Hindlimb muscle (tissue), 1 donor: ENCODE measurements around the gene RWDD4. TPM values are rescaled to one million over a fixed set of nuclear protein-coding genes. Genes with fewer than 3 reads are reported as not detected.
A peak's percentile ranks its signal among the peaks of the same experiment; 100 is the strongest.

Experiments
- DNase-seq: peaks from one replicate; pipeline ENCODE4 v3.0.0-alpha.2; 2013
- polyA plus RNA-seq: library from polyadenylated mRNA; unstranded; fragments of 120-200 nt; gene quantifications from one replicate; pipeline ENCODE4 v1.2.1, GENCODE V29; 2013; ENCODE audit not compliant: insufficient read length

RWDD4 gene
- 27.2 TPM for polyA plus RNA-seq

- peak; percentile 99 for DNase-seq
Observed at GRCh38 chr4:183659029-183659871, at the start of gene RWDD4, which contains the start of gene TRAPPC11. RWDD4 (minus strand) TSS chr4:183659185; CDS start chr4:183658952, 233 bp downstream. TRAPPC11 (plus strand) TSS chr4:183659293; CDS start chr4:183663868, 4,575 bp downstream.

- no peak for DNase-seq
Observed at GRCh38 chr4:183702492-183702891, 43.5 kb upstream of the RWDD4 start.

- DNase-seq = no peak
Observed at GRCh38 chr4:183700407-183700806, 41.4 kb upstream of the RWDD4 start.

- DNase-seq = no peak
Observed at GRCh38 chr4:183698909-183699308, 39.9 kb upstream of the RWDD4 start.

DNA sequence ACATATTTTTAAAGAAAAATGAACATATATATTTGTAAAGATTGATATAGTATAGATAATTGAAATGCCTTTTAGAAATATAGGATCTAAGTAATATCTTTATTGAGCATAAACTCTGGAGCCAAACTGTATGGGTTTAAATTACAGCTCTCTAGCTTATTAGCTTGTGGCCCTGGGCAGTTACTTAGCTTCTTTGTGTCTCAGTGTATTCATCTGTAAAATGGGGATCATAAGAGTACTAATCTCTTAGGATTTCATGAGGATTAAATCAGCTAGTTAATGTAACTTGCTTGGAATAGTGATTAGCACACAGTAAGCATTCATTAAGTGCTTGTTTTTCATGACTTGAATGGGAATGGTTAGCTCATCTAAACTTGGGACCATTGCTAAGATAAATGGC, 32.9 kb upstream of the RWDD4 start:
- no peak for DNase-seq

DNA sequence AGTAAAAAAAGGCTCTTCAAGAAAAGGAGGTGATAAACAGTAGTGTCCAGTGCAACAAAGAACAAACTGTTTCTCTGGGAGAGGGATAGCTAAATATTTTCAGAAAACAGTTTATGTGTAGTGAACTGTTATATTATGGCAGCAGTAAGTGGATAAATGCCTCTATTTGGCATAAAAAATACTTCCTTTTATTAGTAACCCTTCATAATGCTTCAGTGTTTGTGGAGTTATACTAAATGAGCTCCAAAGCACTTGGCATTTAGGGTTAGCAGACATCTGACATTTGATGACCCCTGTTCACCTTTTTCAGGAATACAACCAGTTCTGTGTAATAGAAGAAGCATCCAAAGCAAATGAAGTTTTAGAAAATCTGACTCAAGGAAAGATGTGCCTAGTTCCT, 32.0 kb upstream of the RWDD4 start:
- no peak for DNase-seq

GRCh38 chr4:183688216-183688615, 29.2 kb upstream of the RWDD4 start:
- DNase-seq = no peak

- DNase-seq = no peak
Observed at GRCh38 chr4:183686461-183686860, 27.5 kb upstream of the RWDD4 start.

DNA sequence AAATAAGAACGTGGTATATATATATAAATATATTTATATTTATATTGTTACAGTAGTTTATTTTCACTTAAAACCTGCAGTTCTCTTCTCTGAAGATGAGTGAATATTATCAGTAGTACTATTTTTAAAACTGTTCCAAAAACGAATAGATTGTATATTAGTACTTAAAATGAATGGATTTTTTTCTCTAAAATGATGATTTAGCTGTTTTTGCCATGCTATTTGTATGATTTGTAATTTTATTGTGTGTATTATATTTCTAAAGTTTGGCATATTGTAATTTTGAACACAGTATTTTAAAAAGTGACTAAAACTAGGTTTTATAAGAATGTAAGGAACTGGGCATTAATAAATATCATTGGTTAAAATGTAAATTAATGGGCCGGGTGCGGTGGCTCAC, 22.1 kb upstream of the RWDD4 start:
- DNase-seq = no peak

DNA sequence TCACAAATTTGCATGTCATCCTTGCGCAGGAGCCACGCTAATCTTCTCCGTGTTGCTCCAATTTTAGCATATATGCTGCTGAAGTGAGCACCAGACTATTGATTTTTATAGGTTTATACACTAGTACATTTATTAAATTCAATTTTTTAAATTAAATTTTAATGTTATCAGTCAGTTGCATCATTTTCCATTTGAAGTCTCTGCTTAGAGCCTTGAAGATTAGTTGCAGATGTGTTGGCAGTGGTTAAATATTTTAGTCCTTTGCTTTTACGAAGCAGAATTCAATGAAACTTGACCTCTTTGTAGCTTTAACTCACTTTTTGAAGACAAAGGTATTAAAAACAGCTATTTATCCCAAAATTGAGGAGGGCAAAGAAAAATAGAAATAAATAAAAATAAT, 16.6 kb upstream of the RWDD4 start:
- peak; percentile 22 for DNase-seq

DNA sequence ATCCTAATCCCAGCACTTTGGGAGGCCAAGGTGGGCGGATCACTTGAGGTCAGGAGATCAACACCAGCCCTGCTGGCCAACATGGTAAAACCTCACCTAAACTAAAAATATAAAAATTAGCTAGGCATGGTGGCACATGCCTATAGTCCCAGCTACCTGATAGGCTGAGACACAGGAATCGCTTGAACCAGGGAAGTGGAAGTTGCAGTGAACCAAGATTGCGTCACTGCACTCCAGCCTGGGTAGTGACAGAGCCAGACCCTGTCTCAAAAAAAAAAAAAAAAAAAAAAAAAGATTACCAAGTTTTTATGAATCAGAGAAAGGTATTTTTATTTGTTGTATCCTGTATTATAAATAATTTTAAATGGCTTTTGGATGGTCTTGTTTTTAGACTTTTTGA, 15.2 kb upstream of the RWDD4 start:
- no peak for DNase-seq

DNA sequence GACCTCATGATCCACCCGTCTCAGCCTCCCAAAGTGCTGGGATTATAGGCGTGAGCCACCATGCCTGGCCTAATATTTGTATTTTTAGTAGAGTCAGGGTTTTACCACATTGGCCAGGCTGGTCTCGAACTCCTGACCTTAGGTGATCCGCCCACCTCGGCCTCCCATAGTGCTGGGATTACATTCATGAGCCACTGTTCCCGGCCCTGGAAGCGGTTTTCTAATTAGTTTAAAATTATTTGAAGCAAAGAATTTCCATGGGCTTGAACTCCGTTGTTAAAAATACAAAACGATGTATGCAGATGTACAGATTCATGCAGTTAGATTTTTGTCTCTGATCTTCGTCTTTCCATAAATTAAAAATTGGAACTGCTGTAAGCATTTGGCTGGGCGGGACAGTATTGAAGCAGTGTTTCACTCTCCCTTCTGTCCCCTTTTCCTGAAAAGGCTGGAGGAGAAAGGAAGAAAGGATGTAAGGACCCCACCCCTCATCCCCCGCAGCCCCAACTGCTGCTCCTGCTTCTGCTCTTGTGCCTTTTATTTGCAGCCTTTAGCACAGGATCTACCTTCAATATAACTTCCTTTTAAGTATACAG, 12.1 kb upstream of the RWDD4 start:
- DNase-seq = no peak

- no peak for DNase-seq
Observed at GRCh38 chr4:183670251-183670650, 11.3 kb upstream of the RWDD4 start.

DNA sequence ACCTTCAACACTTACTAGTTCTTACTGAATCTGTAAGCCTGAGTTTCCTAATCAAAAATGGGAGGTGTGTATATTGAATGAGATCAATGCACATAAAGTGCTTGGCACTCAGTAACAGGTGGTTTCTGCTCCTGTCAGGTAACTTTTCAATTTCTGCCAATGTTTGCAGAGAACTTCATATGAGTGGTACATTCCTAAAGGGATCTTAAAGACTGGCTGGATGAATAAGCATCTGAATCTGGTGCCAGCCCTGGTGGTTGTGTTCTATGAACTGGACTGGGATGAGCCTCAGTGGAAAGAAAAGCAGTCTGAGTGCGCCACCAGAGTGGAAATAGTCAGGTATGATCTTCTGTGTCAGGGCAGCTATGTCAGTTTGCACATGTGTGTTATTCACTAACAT, 7.1 kb upstream of the RWDD4 start:
- no peak for DNase-seq

- DNase-seq = no peak
Observed at GRCh38 chr4:183659872-183660242, 872 bp upstream of the RWDD4 start.

GRCh38 chr4:183658362-183659028, 490 bp downstream of the RWDD4 start:
- DNase-seq = no peak

DNA sequence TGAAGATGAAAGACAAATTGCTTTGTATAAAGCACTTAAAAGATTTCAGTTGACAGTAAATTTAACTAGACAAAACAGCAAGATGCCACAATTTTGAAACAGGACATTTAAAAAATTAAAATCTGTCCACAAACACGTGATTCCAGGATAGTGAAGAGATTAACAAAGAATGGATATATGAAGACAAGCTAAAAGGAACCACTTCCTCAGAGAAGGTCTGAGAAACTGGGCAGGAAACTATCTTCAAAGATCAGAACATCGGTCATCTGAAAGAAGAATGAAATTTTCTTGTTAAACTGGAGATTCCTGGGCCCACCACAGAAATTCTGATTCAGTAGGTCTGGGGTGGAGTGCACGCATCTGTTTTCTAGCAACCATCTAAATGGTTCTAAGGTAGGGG, 1.4 kb downstream of the RWDD4 start:
- DNase-seq = no peak

GRCh38 chr4:183645326-183645725, 13.7 kb downstream of the RWDD4 start:
- DNase-seq = no peak

- no peak for DNase-seq
Observed at GRCh38 chr4:183639291-183639690, 19.7 kb downstream of the RWDD4 start.

DNA sequence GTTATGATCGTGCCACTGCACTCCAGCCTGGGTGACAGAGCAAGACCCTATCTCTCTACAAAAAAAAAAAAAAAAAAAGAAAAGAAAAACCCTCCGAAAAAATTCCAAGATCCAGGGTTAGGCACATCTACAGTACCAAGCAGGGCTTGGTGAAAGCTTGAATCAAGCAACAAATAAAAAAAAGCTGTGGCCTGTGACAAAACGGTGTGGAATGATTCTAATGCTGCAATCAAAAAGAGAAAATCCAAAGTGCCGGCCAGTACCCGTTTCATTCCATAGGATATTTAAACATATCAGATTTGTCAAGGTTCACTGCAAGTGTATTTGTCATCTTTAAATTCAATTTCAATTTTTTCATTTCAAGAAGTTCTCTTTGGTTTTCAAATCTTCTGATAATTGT, 20.5 kb downstream of the RWDD4 start:
- DNase-seq = no peak

DNA sequence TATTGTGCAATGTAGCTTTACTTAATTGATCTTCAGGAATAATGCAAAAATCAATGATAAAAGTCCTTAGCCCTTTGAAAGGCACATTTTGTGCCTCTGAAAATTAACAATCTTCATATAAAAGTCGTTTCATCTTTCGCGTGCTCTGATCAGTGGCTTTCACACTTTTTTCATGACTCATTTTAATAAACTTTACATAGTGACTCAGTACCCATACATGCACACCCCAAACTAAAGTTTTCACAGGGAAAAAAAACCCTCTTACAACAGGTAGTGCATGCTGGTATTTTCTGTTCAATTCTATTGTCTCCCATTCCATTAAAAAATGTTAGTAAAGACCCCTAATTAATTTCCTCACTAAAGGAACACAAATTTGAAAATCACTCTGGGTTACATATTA, 21.5 kb downstream of the RWDD4 start:
- no peak for DNase-seq

DNA sequence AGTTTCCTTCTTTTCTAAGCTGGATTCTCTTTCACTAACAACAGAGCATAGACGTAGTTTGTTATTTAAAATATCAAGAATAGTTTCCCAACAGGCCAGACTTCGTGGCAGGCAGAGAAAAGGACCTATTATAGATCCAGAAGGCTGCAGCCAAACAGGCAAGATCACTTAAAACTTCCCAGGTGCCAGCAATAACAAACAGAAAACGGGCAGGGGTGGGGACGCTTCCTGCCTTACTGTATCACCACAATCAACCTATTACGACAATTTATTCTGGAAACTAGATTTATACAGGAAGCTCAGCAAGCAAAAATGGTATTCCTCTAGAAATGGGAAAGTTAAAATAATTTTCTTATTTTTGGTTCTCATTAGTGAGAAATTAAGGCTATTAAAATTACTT, 22.1 kb downstream of the RWDD4 start:
- no peak for DNase-seq

GRCh38 chr4:183636503-183636902, 22.5 kb downstream of the RWDD4 start:
- no peak for DNase-seq

DNA sequence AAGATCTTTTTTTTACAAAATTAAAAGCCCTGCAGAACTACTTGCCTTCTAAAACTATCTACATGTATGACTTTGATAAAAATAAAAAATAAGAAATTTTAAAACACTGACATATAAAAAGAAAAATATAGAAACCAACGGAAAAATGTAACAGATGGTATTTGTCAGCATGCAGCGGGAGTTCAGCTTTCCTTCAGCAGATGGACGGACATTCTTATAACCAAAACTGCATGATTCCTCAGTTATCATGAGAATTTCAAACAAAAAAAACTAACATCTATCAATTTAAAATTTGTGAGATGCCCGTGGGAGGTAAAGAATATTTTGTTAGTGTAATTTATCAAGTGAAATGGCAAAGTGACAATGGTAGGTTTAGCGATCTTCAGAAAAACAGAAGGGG, 23.2 kb downstream of the RWDD4 start:
- DNase-seq = no peak
